ENCODE data around the gene WDR64. TPM values are rescaled to one million over a fixed set of nuclear protein-coding genes. Genes with fewer than 3 reads are reported as not detected.

The WDR64 gene
- total RNA-seq (0.25 TPM in 1 of 2 replicates, not detected in the other), polyA plus RNA-seq (not detected in 2 replicates)

GRCh38 chr1:241652012-241652411 is at the start of gene WDR64:
WDR64 (plus strand) TSS chr1:241652281; CDS start chr1:241652485, 204 bp downstream.
- H3K27ac ChIP-seq = no peak within 1 kb of the TSS
- no peaks in the 10 kb centered on the region for H3K27me3 ChIP-seq
- no peak for DNase-seq (ENCODE audit: low read depth in 1 of 2, low spot score in 1 of 2)
- H3K4me3 ChIP-seq = no peak within 1 kb of the TSS
- no peaks in the 10 kb centered on the region for H3K36me3 ChIP-seq
- peaks cover 6% of the 10 kb centered on the region for H3K4me1 ChIP-seq (ENCODE audit: low read depth)
- H3K9me3 ChIP-seq (ENCODE audit: low read depth) = no peaks in the 10 kb centered on the region
- TF ChIP-seq, protein P1, sequence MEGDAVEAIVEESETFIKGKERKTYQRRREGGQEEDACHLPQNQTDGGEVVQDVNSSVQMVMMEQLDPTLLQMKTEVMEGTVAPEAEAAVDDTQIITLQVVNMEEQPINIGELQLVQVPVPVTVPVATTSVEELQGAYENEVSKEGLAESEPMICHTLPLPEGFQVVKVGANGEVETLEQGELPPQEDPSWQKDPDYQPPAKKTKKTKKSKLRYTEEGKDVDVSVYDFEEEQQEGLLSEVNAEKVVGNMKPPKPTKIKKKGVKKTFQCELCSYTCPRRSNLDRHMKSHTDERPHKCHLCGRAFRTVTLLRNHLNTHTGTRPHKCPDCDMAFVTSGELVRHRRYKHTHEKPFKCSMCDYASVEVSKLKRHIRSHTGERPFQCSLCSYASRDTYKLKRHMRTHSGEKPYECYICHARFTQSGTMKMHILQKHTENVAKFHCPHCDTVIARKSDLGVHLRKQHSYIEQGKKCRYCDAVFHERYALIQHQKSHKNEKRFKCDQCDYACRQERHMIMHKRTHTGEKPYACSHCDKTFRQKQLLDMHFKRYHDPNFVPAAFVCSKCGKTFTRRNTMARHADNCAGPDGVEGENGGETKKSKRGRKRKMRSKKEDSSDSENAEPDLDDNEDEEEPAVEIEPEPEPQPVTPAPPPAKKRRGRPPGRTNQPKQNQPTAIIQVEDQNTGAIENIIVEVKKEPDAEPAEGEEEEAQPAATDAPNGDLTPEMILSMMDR (IDR thresholded peaks at IDR 0.05; ENCODE audit: low read depth, low read length) = no peak

- peak in 1 of 2 donors; percentile 36 for DNase-seq (ENCODE audit: low read depth in 1 of 2, low spot score in 1 of 2)
- Histone ChIP-seq H3K27me3 (no peaks in the 10 kb centered on the region), H3K36me3 (no peaks in the 10 kb centered on the region), H3K4me3 (no peak overlapping the region), H3K4me1 (ENCODE audit: low read depth) (peaks cover 6% of the 10 kb centered on the region), H3K27ac (no peak overlapping the region), H3K9me3 (ENCODE audit: low read depth) (no peaks in the 10 kb centered on the region)
- TF ChIP-seq, protein P1 (IDR thresholded peaks at IDR 0.05; ENCODE audit: low read depth, low read length) = no peak
These were observed 48.3 kb upstream of the WDR64 start for GRCh38 chr1:241603731-241604245.

GRCh38 chr1:241605146-241605805 is 46.8 kb upstream of the WDR64 start:
- TF ChIP-seq, protein P1 (IDR thresholded peaks at IDR 0.05; ENCODE audit: low read depth, low read length) = peak; percentile 33
- no peaks in the 10 kb centered on the region for H3K27me3 ChIP-seq
- DNase-seq (ENCODE audit: low read depth in 1 of 2, low spot score in 1 of 2) = peak; percentile 11 to 25
- no peaks in the 10 kb centered on the region for H3K36me3 ChIP-seq
- H3K4me3 ChIP-seq = no peak overlapping the region
- H3K27ac ChIP-seq = no peak overlapping the region
- H3K9me3 ChIP-seq (ENCODE audit: low read depth) = no peaks in the 10 kb centered on the region
- peaks cover 5% of the 10 kb centered on the region for H3K4me1 ChIP-seq (ENCODE audit: low read depth)

DNA sequence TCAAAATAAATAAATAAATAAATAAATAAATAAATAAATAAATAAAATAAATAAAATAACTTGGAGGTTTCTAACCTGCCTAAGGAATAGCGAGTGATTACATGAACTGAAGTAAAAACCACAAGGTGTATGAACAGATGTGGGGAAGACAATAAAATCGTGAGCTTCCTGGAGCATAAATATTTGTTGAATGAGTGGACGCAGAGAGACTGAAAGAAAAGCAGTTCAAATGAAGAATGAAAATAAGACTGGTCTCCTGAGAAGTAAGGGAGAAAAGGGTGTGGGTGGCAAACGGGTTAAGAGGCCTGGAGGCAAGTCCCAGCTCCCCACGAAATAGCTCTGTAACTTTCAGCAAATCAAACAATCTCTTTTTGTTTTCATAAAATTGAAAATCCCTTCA is 45.5 kb upstream of the WDR64 start:
- TF ChIP-seq, protein P1 (IDR thresholded peaks at IDR 0.05; ENCODE audit: low read depth, low read length) = no peak
- Histone ChIP-seq H3K4me1 (ENCODE audit: low read depth) (no peaks in the 10 kb centered on the region), H3K27ac (no peak overlapping the region), H3K36me3 (no peaks in the 10 kb centered on the region), H3K9me3 (ENCODE audit: low read depth) (no peaks in the 10 kb centered on the region), H3K27me3 (no peaks in the 10 kb centered on the region), H3K4me3 (no peak overlapping the region)
- DNase-seq (ENCODE audit: low read depth in 1 of 2, low spot score in 1 of 2) = no peak

- H3K4me1 ChIP-seq (ENCODE audit: low read depth) = no peaks in the 10 kb centered on the region
- TF ChIP-seq, protein P1 (IDR thresholded peaks at IDR 0.05; ENCODE audit: low read depth, low read length) = no peak
- no peak overlapping the region for H3K4me3 ChIP-seq
- no peaks in the 10 kb centered on the region for H3K27me3 ChIP-seq
- H3K27ac ChIP-seq = no peak overlapping the region
- no peaks in the 10 kb centered on the region for H3K36me3 ChIP-seq
- no peaks in the 10 kb centered on the region for H3K9me3 ChIP-seq (ENCODE audit: low read depth)
- DNase-seq (ENCODE audit: low read depth in 1 of 2, low spot score in 1 of 2) = no peak
These were observed 44.6 kb upstream of the WDR64 start for GRCh38 chr1:241607497-241607896.
